ENCODE measurements around the gene HYAL2. TPM values are rescaled to one million over a fixed set of nuclear protein-coding genes. Genes with fewer than 3 reads are reported as not detected.
"Not testable (repeated sequence)": the region's sequence is repeated elsewhere in the genome, so short reads cannot be mapped to it uniquely, and the experiment has no call there.

The HYAL2 gene
- total RNA-seq, 5 donors from 2014 or later (not counting 1 experiment from before 2014, with no cell fraction given): 0.50 to 6.8 (median 3.0) TPM

DNA sequence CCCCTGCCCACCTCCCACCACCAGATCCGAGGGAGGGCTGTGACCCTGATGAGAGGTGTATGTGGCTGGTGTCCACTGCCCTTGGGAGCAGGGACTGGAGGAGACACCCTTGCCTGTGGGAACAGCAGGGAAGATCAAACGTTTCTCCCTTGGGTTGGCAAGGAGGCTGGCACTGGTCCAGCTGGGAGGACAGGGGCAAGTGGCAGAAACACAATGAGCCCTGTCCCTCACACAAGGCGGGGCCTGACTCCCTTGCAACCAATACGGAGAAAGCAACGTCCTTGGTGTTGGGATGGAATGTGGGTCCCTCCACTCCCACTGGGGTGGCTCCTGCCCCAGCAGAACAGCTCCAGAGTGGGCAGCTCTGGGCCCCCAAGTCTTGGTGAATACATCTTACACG is 5.2 kb downstream of the HYAL2 start:
- no peak overlapping the region for H3K4me3 Mint-ChIP-seq
- H3K4me3 ChIP-seq (ENCODE audit: control insufficient read depth in 1 of 2, extremely low read depth in 1 of 2, low read length in 1 of 2): peak overlapping the region in 1 of 2 donors; percentile 19
- peak overlapping the region; percentile 63 for H3K27ac ChIP-seq (ENCODE audit: low read length)
- no peak for ATAC-seq (replicated peaks in 1 of 4)
- peaks cover 26 to 46% (median 37%) of the 10 kb centered on the region in 3 donors for H3K4me1 Mint-ChIP-seq
- ChIA-PET CTCF (interaction anchor here in 1 of 2 donors (1.8 kb wide), 1 partner anchor 18 kb away, joined by 7 read pairs; the partner anchor contains the start of genes HYAL3 and NAA80), POLR2A (interaction anchor here in 1 of 2 donors (0.6 kb wide), 1 partner anchor 10 kb away, joined by 3 read pairs; no protein-coding TSS in a partner anchor)
- no peaks in the 10 kb centered on the region for H3K9me3 Mint-ChIP-seq
- WGBS (ENCODE audit: insufficient coverage): 79% methylated on average over 3 of the region's 6 CpGs
- no peaks in the 10 kb centered on the region for H3K27me3 Mint-ChIP-seq
- DNase-seq: no peak
- peak overlapping the region; percentile 92 to 95 for H3K27ac Mint-ChIP-seq
- H3K9me3 ChIP-seq: no peaks in the 10 kb centered on the region
- no peaks in the 10 kb centered on the region for H3K36me3 Mint-ChIP-seq
- H3K36me3 ChIP-seq (ENCODE audit: control insufficient read depth in 2 of 2, extremely low read depth in 1 of 2, insufficient read depth in 1 of 2, low read length in 1 of 2): no peaks in the 10 kb centered on the region
- H3K4me1 ChIP-seq (ENCODE audit: control insufficient read depth in 1 of 2, extremely low read depth in 1 of 2, insufficient read depth in 2 of 2, low read length in 2 of 2): peaks cover 6 to 63% of the 10 kb centered on the region in 2 experiments
- no peaks in the 10 kb centered on the region for H3K27me3 ChIP-seq (replicated peaks in 1 of 2; ENCODE audit: control insufficient read depth in 2 of 2, extremely low read depth in 1 of 2, insufficient read depth in 2 of 2, low read length in 1 of 2)

DNA sequence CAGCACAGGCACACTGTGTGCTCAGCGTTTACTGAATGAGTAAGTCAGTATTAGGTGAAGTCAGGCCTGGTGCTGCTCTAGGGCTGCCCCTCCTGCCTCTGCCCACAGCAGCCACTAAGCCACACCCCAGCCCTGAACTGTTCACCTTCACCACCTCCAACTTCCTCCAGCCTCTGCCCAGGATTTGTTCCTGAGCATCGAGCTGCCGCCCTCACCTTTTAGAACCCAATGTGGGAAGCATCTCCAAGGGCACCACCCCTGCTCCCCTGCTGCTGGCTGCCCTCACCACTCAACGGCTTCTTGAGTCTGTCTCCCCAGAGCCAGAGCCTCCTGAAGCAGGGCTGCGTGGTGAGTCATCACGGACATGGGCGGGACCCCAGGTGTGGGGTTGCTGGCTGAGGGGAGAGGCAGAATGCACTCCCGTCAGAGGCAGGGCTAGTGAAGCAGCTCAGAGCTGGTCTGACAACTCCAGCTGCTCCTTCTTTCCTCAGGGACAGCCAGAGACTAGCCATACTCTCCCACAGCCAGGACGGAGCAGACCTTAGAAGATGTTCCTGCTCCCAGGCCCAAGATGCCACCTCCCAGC is 5.8 kb downstream of the HYAL2 start:
- peak overlapping the region; percentile 55 to 69 (median 61) for H3K4me3 Mint-ChIP-seq
- no peaks in the 10 kb centered on the region for H3K27me3 Mint-ChIP-seq
- Histone ChIP-seq H3K27ac (ENCODE audit: low read length) (peak overlapping the region; percentile 63), H3K27me3 (replicated peaks in 1 of 2; ENCODE audit: control insufficient read depth in 2 of 2, extremely low read depth in 1 of 2, insufficient read depth in 2 of 2, low read length in 1 of 2) (no peaks in the 10 kb centered on the region), H3K9me3 (no peaks in the 10 kb centered on the region), H3K36me3 (ENCODE audit: control insufficient read depth in 2 of 2, extremely low read depth in 1 of 2, insufficient read depth in 1 of 2, low read length in 1 of 2) (no peaks in the 10 kb centered on the region), H3K4me1 (ENCODE audit: control insufficient read depth in 1 of 2, extremely low read depth in 1 of 2, insufficient read depth in 2 of 2, low read length in 2 of 2) (peaks cover 5 to 57% of the 10 kb centered on the region in 2 experiments), H3K4me3 (ENCODE audit: control insufficient read depth in 1 of 2, extremely low read depth in 1 of 2, low read length in 1 of 2) (peak overlapping the region in 1 of 2 donors; percentile 19)
- ATAC-seq (replicated peaks in 1 of 4) (peak; percentile 26 to 69 (median 62)), DNase-seq (peak in 33 of 35 experiments; percentile 25 to 77 (median 52))
- WGBS (ENCODE audit: insufficient coverage): 33% methylated on average over 3 of the region's 9 CpGs
- no peaks in the 10 kb centered on the region for H3K9me3 Mint-ChIP-seq
- POLR2A ChIA-PET: no interaction called here
- peak overlapping the region; percentile 92 to 95 for H3K27ac Mint-ChIP-seq
- CTCF ChIA-PET: interaction anchor here in 1 of 2 donors (1.8 kb wide), 1 partner anchor 17 kb away, joined by 7 read pairs; the partner anchor contains the start of genes HYAL3 and NAA80
- H3K36me3 Mint-ChIP-seq: no peaks in the 10 kb centered on the region
- peaks cover 26 to 46% (median 37%) of the 10 kb centered on the region in 3 donors for H3K4me1 Mint-ChIP-seq

DNA sequence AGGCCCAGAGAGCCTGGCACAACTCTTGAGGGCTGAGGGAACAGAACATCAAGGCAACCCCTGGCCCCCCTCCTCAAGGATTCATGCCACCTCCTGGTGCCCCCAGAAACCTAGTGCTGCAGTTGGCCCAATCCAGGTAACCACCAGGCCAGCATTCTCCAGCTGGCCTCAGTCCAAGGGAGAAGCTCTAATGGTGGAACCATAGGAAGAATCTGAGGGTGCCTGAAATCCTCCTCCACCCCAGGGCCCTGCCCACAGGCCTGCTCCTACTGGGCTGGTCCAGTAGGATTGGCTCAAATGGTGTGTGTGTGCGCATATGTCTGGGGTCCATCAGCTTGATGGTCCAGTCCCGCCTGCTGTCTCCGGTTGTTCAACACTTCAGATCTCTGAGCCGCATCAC is 7.7 kb downstream of the HYAL2 start:
- no peak overlapping the region for H3K4me3 ChIP-seq (ENCODE audit: control insufficient read depth in 1 of 2, extremely low read depth in 1 of 2, low read length in 1 of 2)
- no peaks in the 10 kb centered on the region for H3K36me3 ChIP-seq (ENCODE audit: control insufficient read depth in 2 of 2, extremely low read depth in 1 of 2, insufficient read depth in 1 of 2, low read length in 1 of 2)
- Mint-ChIP-seq H3K27me3 (no peaks in the 10 kb centered on the region), H3K4me1 (peaks cover 16 to 37% (median 28%) of the 10 kb centered on the region in 3 donors), H3K4me3 (no peak overlapping the region), H3K36me3 (no peaks in the 10 kb centered on the region), H3K9me3 (no peaks in the 10 kb centered on the region), H3K27ac (peak overlapping the region in 1 of 2 donors; percentile 76)
- H3K27me3 ChIP-seq (replicated peaks in 1 of 2; ENCODE audit: control insufficient read depth in 2 of 2, extremely low read depth in 1 of 2, insufficient read depth in 2 of 2, low read length in 1 of 2): no peaks in the 10 kb centered on the region
- DNase-seq (no peak), ATAC-seq (replicated peaks in 1 of 4) (no peak)
- ChIA-PET CTCF (no interaction called here), POLR2A (interaction anchor here in 1 of 2 donors (0.6 kb wide), 1 partner anchor 535 kb away, joined by 3 read pairs; no protein-coding TSS in a partner anchor)
- no peaks in the 10 kb centered on the region for H3K9me3 ChIP-seq
- no peak overlapping the region for H3K27ac ChIP-seq (ENCODE audit: low read length)
- WGBS (ENCODE audit: insufficient coverage): 100% methylated on average over 3 of the region's 4 CpGs
- H3K4me1 ChIP-seq (ENCODE audit: control insufficient read depth in 1 of 2, extremely low read depth in 1 of 2, insufficient read depth in 2 of 2, low read length in 2 of 2): peaks cover 0 to 42% of the 10 kb centered on the region in 2 experiments

DNA sequence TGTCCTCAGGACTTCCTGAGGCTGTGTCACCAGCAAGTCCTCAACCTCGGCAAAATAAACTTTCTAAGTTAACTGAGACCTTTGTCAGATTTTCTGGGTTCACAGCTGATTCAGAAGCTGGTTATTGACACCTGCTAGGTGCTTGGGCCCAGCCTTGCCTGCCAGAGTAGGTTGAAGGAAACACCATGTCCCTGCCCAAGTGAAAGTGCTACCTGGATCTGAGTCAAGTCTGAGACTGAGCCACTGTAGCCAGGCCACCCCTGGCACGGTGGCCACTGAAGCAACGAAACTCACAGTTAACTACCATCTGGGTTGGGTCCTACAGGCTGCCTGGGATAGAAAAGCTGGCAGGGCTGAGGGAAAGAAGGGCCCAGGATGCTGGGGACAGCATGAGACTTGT is 8.2 kb downstream of the HYAL2 start:
- no peaks in the 10 kb centered on the region for H3K9me3 ChIP-seq
- H3K4me1 ChIP-seq (ENCODE audit: control insufficient read depth in 1 of 2, extremely low read depth in 1 of 2, insufficient read depth in 2 of 2, low read length in 2 of 2): peaks cover 0 to 38% of the 10 kb centered on the region in 2 experiments
- no peak overlapping the region for H3K27ac ChIP-seq (ENCODE audit: low read length)
- DNase-seq (no peak), ATAC-seq (replicated peaks in 1 of 4) (no peak)
- no peaks in the 10 kb centered on the region for H3K27me3 ChIP-seq (replicated peaks in 1 of 2; ENCODE audit: control insufficient read depth in 2 of 2, extremely low read depth in 1 of 2, insufficient read depth in 2 of 2, low read length in 1 of 2)
- Mint-ChIP-seq H3K36me3 (no peaks in the 10 kb centered on the region), H3K9me3 (no peaks in the 10 kb centered on the region), H3K27ac (no peak overlapping the region), H3K27me3 (no peaks in the 10 kb centered on the region), H3K4me3 (no peak overlapping the region), H3K4me1 (peaks cover 12 to 32% (median 24%) of the 10 kb centered on the region in 3 donors)
- POLR2A ChIA-PET: no interaction called here
- WGBS (ENCODE audit: insufficient coverage): 93% methylated on average over 3 of the region's 3 CpGs
- H3K36me3 ChIP-seq (ENCODE audit: control insufficient read depth in 2 of 2, extremely low read depth in 1 of 2, insufficient read depth in 1 of 2, low read length in 1 of 2): no peaks in the 10 kb centered on the region
- CTCF ChIA-PET: interaction anchor here in 1 of 2 donors (0.6 kb wide), 1 partner anchor 723 kb away, joined by 4 read pairs; no protein-coding TSS in a partner anchor
- no peak overlapping the region for H3K4me3 ChIP-seq (ENCODE audit: control insufficient read depth in 1 of 2, extremely low read depth in 1 of 2, low read length in 1 of 2)

DNA sequence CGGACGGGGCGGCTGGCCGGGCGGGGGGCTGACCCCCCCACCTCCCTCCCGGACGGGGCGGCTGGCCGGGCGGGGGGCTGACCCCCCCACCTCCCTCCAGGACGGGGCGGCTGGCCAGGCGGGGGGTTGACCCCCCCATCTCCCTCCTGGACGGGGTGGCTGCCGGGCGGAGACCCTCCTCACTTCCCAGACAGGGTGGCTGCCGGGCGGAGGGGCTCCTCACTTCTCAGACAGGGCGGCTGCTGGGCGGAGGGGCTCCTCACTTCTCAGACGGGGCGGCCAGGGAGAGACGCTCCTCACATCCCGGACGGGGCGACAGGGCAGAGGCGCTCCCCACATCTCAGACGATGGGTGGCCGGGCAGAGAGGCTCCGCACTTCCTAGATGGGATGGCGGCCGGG is 10.5 kb downstream of the HYAL2 start:
- peaks cover 10 to 13% (median 13%) of the 10 kb centered on the region in 3 donors for H3K4me1 Mint-ChIP-seq
- peaks cover 0 to 16% of the 10 kb centered on the region in 2 experiments for H3K4me1 ChIP-seq (ENCODE audit: control insufficient read depth in 1 of 2, extremely low read depth in 1 of 2, insufficient read depth in 2 of 2, low read length in 2 of 2)
- H3K36me3 ChIP-seq (ENCODE audit: control insufficient read depth in 2 of 2, extremely low read depth in 1 of 2, insufficient read depth in 1 of 2, low read length in 1 of 2); ATAC-seq (replicated peaks in 1 of 4); H3K27ac Mint-ChIP-seq; H3K27ac ChIP-seq (ENCODE audit: low read length); DNase-seq; H3K4me3 Mint-ChIP-seq; H3K36me3 Mint-ChIP-seq; H3K9me3 ChIP-seq; CTCF ChIA-PET; H3K4me3 ChIP-seq (ENCODE audit: control insufficient read depth in 1 of 2, extremely low read depth in 1 of 2, low read length in 1 of 2); H3K27me3 ChIP-seq (replicated peaks in 1 of 2; ENCODE audit: control insufficient read depth in 2 of 2, extremely low read depth in 1 of 2, insufficient read depth in 2 of 2, low read length in 1 of 2); H3K9me3 Mint-ChIP-seq; POLR2A ChIA-PET; H3K27me3 Mint-ChIP-seq: not testable (repeated sequence)
- WGBS (ENCODE audit: insufficient coverage): 80% methylated on average over 1 of the region's 32 CpGs

DNA sequence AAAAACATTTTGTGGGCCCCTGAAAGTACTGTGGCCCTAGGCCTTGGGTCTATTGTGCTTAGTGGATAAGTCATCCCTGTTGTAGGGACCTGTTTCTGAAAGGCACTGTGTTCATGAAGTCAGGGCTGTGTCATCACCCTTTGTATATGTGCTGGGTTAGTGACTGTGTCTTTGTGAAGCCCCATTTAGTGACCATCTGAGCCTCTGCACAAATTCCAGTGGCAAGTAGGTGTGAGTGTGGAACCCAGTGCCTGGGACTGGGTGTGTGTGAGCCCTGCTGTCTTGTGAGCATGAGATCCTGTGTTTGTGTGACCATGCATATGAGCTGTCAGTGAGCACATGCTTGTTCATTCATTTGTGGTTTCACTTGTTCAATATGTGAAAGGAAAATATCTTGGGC is 17.9 kb downstream of the HYAL2 start:
- Mint-ChIP-seq H3K27me3 (no peaks in the 10 kb centered on the region), H3K27ac (no peak overlapping the region)

More for the DNA sequence above, 17.9 kb downstream of the HYAL2 start:
- Histone ChIP-seq H3K36me3 (ENCODE audit: control insufficient read depth in 2 of 2, extremely low read depth in 1 of 2, insufficient read depth in 1 of 2, low read length in 1 of 2) (peaks cover 0 to 4% of the 10 kb centered on the region in 2 donors), H3K27me3 (replicated peaks in 1 of 2; ENCODE audit: control insufficient read depth in 2 of 2, extremely low read depth in 1 of 2, insufficient read depth in 2 of 2, low read length in 1 of 2) (no peaks in the 10 kb centered on the region), H3K27ac (ENCODE audit: low read length) (no peak overlapping the region), H3K9me3 (no peaks in the 10 kb centered on the region), H3K4me1 (ENCODE audit: control insufficient read depth in 1 of 2, extremely low read depth in 1 of 2, insufficient read depth in 2 of 2, low read length in 2 of 2) (peaks cover 4 to 17% of the 10 kb centered on the region in 2 experiments), H3K4me3 (ENCODE audit: control insufficient read depth in 1 of 2, extremely low read depth in 1 of 2, low read length in 1 of 2) (no peak overlapping the region)
- CTCF ChIA-PET: interaction anchor here (0.6 to 1.4 kb wide), 2 partner anchors 19 to 50 kb away, joined by 3 read pairs; no protein-coding TSS in a partner anchor
- ATAC-seq (replicated peaks in 1 of 4) (no peak), DNase-seq (no peak)
- H3K36me3 Mint-ChIP-seq: no peaks in the 10 kb centered on the region
- POLR2A ChIA-PET: no interaction called here
- H3K9me3 Mint-ChIP-seq: no peaks in the 10 kb centered on the region
- peaks cover 11 to 13% (median 12%) of the 10 kb centered on the region in 3 donors for H3K4me1 Mint-ChIP-seq
- H3K4me3 Mint-ChIP-seq: no peak overlapping the region
